CD4-positive, alpha-beta T cell (primary cell): Measurements from ENCODE around the gene MCIDAS. TPM values are rescaled to one million over a fixed set of nuclear protein-coding genes. Genes with fewer than 3 reads are reported as not detected.

ENCODE experiments used
- ATAC-seq: fragments of 200-7000 bp; cut with Tn5 transposase; one replicate; pipeline ENCODE4 v1.10.0; 2022; ENCODE audit warnings: mild to moderate bottlenecking; ENCODE audit not compliant: poor library complexity
- CTCF ChIA-PET: fragments of 350-600 bp; sonication (Branson Sonifier 250); formaldehyde crosslinking; loops from one replicate; lab custom pipeline; 2021; ENCODE audit warnings: antibody characterized with exemption, inconsistent platforms; lab: Charles Lee
- POLR2A ChIA-PET: fragments of 350-600 bp; sonication (Branson Sonifier 250); formaldehyde crosslinking; loops from one replicate; lab custom pipeline; 2021; ENCODE audit warnings: antibody characterized with exemption, inconsistent platforms; lab: Charles Lee
- DNase-seq, 14 experiments: peaks; one replicate each; pipeline ENCODE4 v3.0.0-alpha.2; 2013 to 2020; ENCODE audit warnings: mixed read lengths in 2 of 14
- H3K27ac ChIP-seq, 2 donors: one replicate each; pipeline versions ENCODE4 v1.5.1 to v1.7.0; 2013; ENCODE audit warnings: low read length in 2 of 2, low read depth in 1 of 2, mild to moderate bottlenecking in 1 of 2
- H3K27me3 ChIP-seq, 2 experiments: 1 replicate in 1 of 2; 2 replicates in 1 of 2; pipeline versions ENCODE4 v1.6.1 to v1.7.0; 2013; ENCODE audit warnings: low read length in 2 of 2, control low read depth in 1 of 2, mild to moderate bottlenecking in 1 of 2, moderate library complexity in 1 of 2; ENCODE audit not compliant: insufficient read depth in 2 of 2, control insufficient read depth in 1 of 2
- H3K36me3 ChIP-seq: one replicate; pipeline ENCODE4 v1.6.1; 2013; ENCODE audit warnings: low read length, control low read depth; ENCODE audit not compliant: insufficient read depth
- H3K4me1 ChIP-seq: one replicate; pipeline ENCODE4 v1.6.1; 2013; ENCODE audit warnings: low read length, control low read depth; ENCODE audit not compliant: insufficient read depth
- H3K4me3 ChIP-seq: one replicate; pipeline ENCODE4 v1.5.1; 2013; ENCODE audit warnings: mild to moderate bottlenecking, low read length, moderate library complexity
- H3K9me3 ChIP-seq, 2 experiments: 1 replicate in 1 of 2; 2 replicates in 1 of 2; pipeline versions ENCODE4 v1.6.1 to v1.7.0; 2013; ENCODE audit warnings: low read length in 2 of 2, mild to moderate bottlenecking in 2 of 2, control low read depth in 1 of 2, moderate library complexity in 1 of 2; ENCODE audit not compliant: control insufficient read depth in 1 of 2, insufficient read depth in 1 of 2
- H3K27ac Mint-ChIP-seq: one replicate; pipeline ENCODE4 v1.8.0; 2020; ENCODE audit warnings: mixed read lengths
- H3K27me3 Mint-ChIP-seq: one replicate; pipeline ENCODE4 v1.8.0; 2021; ENCODE audit warnings: mixed read lengths
- H3K36me3 Mint-ChIP-seq: one replicate; pipeline ENCODE4 v1.8.0; 2021; ENCODE audit warnings: low read depth, mixed read lengths
- H3K4me1 Mint-ChIP-seq: one replicate; pipeline ENCODE4 v1.8.0; 2021; ENCODE audit warnings: low read depth, mixed read lengths
- H3K4me3 Mint-ChIP-seq: one replicate; pipeline ENCODE4 v1.8.0; 2020; ENCODE audit warnings: mild to moderate bottlenecking, mixed read lengths
- H3K9me3 Mint-ChIP-seq: one replicate; pipeline ENCODE4 v1.8.0; 2020; ENCODE audit warnings: mixed read lengths
- CTCF ChIP-seq: fragments of 200-600 bp; IDR thresholded peaks from one replicate; pipeline ENCODE4 v1.8.0; 2022; ENCODE audit warnings: antibody characterized with exemption, mild to moderate bottlenecking
- intact Hi-C, 2 experiments: fragments of 100-400 bp; cut with DNase I in 1 of 2; cut with micrococcal nuclease in 1 of 2; formaldehyde crosslinking; loops; one replicate each; pipeline versions ENCODE4 v1.15.1 to v1.9.0; 2023 to 2025; cut with DNase I, micrococcal nuclease
- total RNA-seq, 174 experiments: library from RNA in 2 of 174; stranded (reverse) in 2 of 174; gene quantifications; one replicate each; pipeline ENCODE4 v1.2.3 and lab custom pipeline; 2021 to 2026

The MCIDAS gene
- total RNA-seq, 2 experiments from 2014 or later = not detected

- no peak for DNase-seq
- CTCF ChIA-PET = interaction anchor here (0.7 kb wide), 1 partner anchor 20 kb away, joined by 3 read pairs; no protein-coding TSS in a partner anchor
- H3K4me1 ChIP-seq = no peaks in the 10 kb centered on the region
- Mint-ChIP-seq H3K36me3 (no peaks in the 10 kb centered on the region), H3K27me3 (peaks cover 78% of the 10 kb centered on the region), H3K9me3 (no peaks in the 10 kb centered on the region), H3K27ac (no peak overlapping the region), H3K4me3 (no peak overlapping the region), H3K4me1 (no peaks in the 10 kb centered on the region)
- H3K4me3 ChIP-seq = no peak overlapping the region
- ATAC-seq = no peak
- H3K9me3 ChIP-seq = no peaks in the 10 kb centered on the region
- TF ChIP-seq CTCF = no peak
- intact Hi-C loops = no loop called here
- peaks cover 21 to 59% of the 10 kb centered on the region in 2 experiments for H3K27me3 ChIP-seq
- no peaks in the 10 kb centered on the region for H3K36me3 ChIP-seq
- POLR2A ChIA-PET = no interaction called here
- no peak overlapping the region for H3K27ac ChIP-seq
These were observed 36.0 kb downstream of the MCIDAS start for GRCh38 chr5:55191165-55191564.

GRCh38 chr5:55188656-55189540 lies 38.2 kb downstream of the MCIDAS start:
- DNase-seq = no peak

GRCh38 chr5:55187370-55187769 lies 39.7 kb downstream of the MCIDAS start:
- no peaks in the 10 kb centered on the region for H3K9me3 ChIP-seq
- DNase-seq (no peak), ATAC-seq (no peak)
- H3K4me3 Mint-ChIP-seq = no peak overlapping the region
- no peak overlapping the region for H3K27ac Mint-ChIP-seq
- ChIA-PET POLR2A (no interaction called here), CTCF (interaction anchor here (0.6 kb wide), 1 partner anchor 10 kb away, joined by 3 read pairs; no protein-coding TSS in a partner anchor)
- peaks cover 74% of the 10 kb centered on the region for H3K27me3 Mint-ChIP-seq
- peaks cover 12 to 38% of the 10 kb centered on the region in 2 experiments for H3K27me3 ChIP-seq
- H3K4me1 Mint-ChIP-seq = no peaks in the 10 kb centered on the region
- intact Hi-C loops = no loop called here
- no peak overlapping the region for H3K4me3 ChIP-seq
- no peaks in the 10 kb centered on the region for H3K36me3 Mint-ChIP-seq
- H3K4me1 ChIP-seq = no peaks in the 10 kb centered on the region
- TF ChIP-seq CTCF = no peak
- no peaks in the 10 kb centered on the region for H3K36me3 ChIP-seq
- no peak overlapping the region for H3K27ac ChIP-seq
- peaks cover 1% of the 10 kb centered on the region for H3K9me3 Mint-ChIP-seq

More at GRCh38 chr5:55188656-55189540, 38.2 kb downstream of the MCIDAS start:
- POLR2A ChIA-PET = no interaction called here
- no peak for TF ChIP-seq CTCF
- H3K36me3 Mint-ChIP-seq = no peaks in the 10 kb centered on the region
- intact Hi-C loops = no loop called here
- Histone ChIP-seq H3K4me1 (no peaks in the 10 kb centered on the region), H3K9me3 (no peaks in the 10 kb centered on the region), H3K4me3 (no peak overlapping the region), H3K27ac (no peak overlapping the region), H3K36me3 (no peaks in the 10 kb centered on the region), H3K27me3 (peaks cover 18 to 48% of the 10 kb centered on the region in 2 experiments)
- peaks cover 76% of the 10 kb centered on the region for H3K27me3 Mint-ChIP-seq
- ATAC-seq = no peak
- H3K9me3 Mint-ChIP-seq = no peaks in the 10 kb centered on the region
- no peak overlapping the region for H3K27ac Mint-ChIP-seq
- no peaks in the 10 kb centered on the region for H3K4me1 Mint-ChIP-seq
- no peak overlapping the region for H3K4me3 Mint-ChIP-seq
- CTCF ChIA-PET = no interaction called here
